GM12891 (cell line): ENCODE data around the gene VMO1.

Experiments used
- PAX5 ChIP-seq: IDR thresholded peaks from 2 replicates; pipeline ENCODE4 v1.6.1; 2011; ENCODE audit warnings: low read length, moderate library complexity, mild to moderate bottlenecking; ENCODE audit not compliant: insufficient read depth, severe bottlenecking
- POLR2A ChIP-seq: IDR thresholded peaks from 2 replicates; pipeline ENCODE4 v1.6.1; 2011; ENCODE audit warnings: low read depth, low read length, control low read depth
- POLR2AphosphoS5 ChIP-seq: IDR thresholded peaks from 2 replicates; pipeline ENCODE4 v1.6.1; 2011; ENCODE audit warnings: low read depth, low read length, control low read depth
- POU2F2 ChIP-seq: IDR thresholded peaks from 2 replicates; pipeline ENCODE4 v1.6.1; 2011; ENCODE audit warnings: low read depth, mild to moderate bottlenecking, control low read depth, low read length, moderate library complexity
- SPI1 ChIP-seq: IDR thresholded peaks from 2 replicates; pipeline ENCODE4 v1.6.1; 2011; ENCODE audit warnings: low read depth, low read length, control low read depth
- TAF1 ChIP-seq: IDR thresholded peaks from 2 replicates; pipeline ENCODE4 v1.6.1; 2011; ENCODE audit warnings: low read depth, low read length, control low read depth

GRCh38 chr17:4800462-4801196 lies 14.5 kb upstream of the VMO1 start:
- TF ChIP-seq SPI1 (no peak), POLR2A (no peak), TAF1 (no peak), PAX5 (no peak), POLR2AphosphoS5 (no peak), POU2F2 (no peak)
